Stimulated activated CD8-positive, alpha-beta memory T cell treated with anti-CD3 and anti-CD28 coated beads, Interleukin-4, amount 100 ng/mL, for 4 hours (primary cell): ENCODE results near the gene FOXQ1.

Source experiments
- DNase-seq, 2 donors: peaks; one replicate each; pipeline ENCODE4 v3.0.0-alpha.2; 2020; ENCODE audit warnings: low read depth in 2 of 2, low spot score in 1 of 2

The FOXQ1 gene

DNA sequence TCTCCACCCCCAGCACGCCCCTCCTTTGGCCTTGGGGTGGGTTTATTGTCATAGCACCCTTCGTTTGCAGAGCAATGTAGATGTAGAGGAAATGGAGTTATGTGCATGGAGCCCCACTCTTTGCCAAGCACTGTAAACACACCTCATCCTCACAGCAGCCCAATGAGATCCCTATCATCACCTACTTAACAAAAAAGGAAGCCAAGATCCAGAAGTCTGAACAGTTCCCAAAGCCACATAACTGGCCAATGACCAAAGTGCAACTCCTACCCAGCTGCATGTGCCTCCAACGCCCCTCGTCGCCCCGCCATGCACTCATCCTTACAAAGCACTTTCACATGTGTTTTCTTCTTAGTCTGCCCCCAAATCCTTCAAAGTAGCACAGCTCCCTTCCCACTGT, 21.8 kb upstream of the FOXQ1 start:
- DNase-seq, result no peak

- DNase-seq, result no peak
Observed at GRCh38 chr6:1290805-1291204, 21.1 kb upstream of the FOXQ1 start.

DNA sequence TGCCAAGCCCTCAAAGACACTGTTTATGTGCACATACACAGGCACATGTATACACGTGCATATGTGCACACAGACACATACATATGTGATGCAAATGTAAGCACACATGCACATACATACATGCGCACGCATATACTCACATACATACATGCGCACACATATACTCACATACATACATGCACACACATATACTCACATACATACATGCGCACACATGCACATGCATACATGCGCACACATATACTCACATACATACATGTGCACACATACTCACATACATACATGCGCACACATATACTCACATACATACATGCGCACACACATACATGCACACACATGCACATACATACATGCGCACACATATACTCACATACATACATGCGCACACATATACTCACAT, 20.5 kb upstream of the FOXQ1 start:
- no peak for DNase-seq

DNA sequence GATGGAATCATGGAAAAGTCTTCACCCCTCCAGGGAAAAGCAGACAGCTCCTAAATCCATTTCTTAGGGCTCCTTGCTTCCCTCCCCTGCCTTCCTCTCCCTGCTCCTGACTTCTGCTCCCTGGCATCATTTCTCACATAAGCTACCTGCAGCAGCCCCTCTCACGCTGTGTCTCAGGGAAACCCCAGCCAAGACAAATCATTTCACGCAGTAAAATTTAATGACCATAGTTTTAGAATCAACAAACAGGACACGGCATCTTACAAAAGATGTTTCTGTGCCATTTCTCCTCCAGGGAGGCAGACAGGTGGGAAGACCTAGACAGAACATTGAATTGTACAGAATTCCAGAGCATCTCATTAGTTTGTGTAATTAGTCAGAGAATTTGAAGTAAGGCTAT, 16.5 kb upstream of the FOXQ1 start:
- no peak for DNase-seq

GRCh38 chr6:1296079-1296478, 15.8 kb upstream of the FOXQ1 start:
- DNase-seq, result no peak

DNA sequence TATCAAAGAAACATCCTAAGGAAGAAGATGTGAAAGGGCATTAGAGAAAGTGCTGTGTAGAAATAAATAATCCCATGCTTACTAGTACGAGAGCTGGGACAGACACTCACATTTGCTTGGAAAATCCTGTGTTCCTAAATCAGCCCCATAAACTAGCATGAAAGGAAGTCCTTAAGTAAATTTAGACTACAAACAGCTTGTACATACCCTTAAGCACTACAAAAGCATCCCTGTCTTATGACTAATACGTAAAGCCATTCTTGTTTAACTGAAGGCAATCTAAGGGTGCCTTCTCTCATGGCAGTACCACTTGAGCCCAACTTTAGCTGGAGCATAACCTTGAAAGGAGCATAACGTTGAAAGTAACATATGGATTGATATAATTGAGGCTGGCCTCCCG, 15.4 kb upstream of the FOXQ1 start:
- DNase-seq, result no peak

DNA sequence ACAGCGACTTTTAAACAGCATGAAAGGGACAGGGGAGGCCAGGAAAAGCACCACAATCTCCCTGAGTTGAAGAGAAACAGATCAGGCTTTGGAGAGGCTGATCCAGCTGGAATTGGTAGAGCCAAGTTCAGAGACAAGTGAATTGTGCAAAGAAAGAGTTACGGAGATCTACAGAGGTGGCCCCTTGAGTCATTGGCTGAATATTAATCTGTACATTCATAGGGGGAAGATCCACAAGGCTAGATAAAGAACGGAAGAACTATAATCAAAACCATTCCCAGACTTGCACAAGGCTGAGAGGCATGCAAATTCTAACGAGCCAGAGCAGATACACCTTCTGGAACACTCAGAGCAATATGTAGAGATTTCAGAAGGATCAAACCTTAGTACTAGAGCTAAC, 14.2 kb upstream of the FOXQ1 start:
- DNase-seq, result no peak

- no peak for DNase-seq
Observed at GRCh38 chr6:1298768-1299167, 13.1 kb upstream of the FOXQ1 start.

DNA sequence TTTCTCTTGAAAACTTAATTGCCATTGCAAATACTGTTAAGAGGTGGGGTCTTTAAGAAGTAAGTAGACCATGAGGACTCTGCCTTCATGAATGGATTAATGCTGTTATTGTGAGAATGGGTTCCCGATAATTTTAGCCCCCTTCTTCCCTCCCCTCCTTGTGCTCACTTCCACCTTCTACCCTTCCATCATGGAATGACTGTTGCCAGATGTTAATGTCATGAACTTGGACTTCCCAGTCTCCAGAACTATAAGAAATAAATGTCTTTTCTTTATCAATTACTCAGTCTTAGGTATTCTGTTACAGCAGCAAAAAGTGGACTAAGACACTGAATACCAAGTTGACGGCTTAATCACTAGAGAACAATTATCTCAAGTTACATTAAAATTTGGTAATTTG, 5.8 kb upstream of the FOXQ1 start:
- DNase-seq, result no peak

GRCh38 chr6:1309366-1309765, 2.5 kb upstream of the FOXQ1 start:
- no peak for DNase-seq

GRCh38 chr6:1310628-1311399, 1.1 kb upstream of the FOXQ1 start:
- no peak for DNase-seq

GRCh38 chr6:1312203-1312472, 240 bp downstream of the FOXQ1 start:
- no peak for DNase-seq

DNA sequence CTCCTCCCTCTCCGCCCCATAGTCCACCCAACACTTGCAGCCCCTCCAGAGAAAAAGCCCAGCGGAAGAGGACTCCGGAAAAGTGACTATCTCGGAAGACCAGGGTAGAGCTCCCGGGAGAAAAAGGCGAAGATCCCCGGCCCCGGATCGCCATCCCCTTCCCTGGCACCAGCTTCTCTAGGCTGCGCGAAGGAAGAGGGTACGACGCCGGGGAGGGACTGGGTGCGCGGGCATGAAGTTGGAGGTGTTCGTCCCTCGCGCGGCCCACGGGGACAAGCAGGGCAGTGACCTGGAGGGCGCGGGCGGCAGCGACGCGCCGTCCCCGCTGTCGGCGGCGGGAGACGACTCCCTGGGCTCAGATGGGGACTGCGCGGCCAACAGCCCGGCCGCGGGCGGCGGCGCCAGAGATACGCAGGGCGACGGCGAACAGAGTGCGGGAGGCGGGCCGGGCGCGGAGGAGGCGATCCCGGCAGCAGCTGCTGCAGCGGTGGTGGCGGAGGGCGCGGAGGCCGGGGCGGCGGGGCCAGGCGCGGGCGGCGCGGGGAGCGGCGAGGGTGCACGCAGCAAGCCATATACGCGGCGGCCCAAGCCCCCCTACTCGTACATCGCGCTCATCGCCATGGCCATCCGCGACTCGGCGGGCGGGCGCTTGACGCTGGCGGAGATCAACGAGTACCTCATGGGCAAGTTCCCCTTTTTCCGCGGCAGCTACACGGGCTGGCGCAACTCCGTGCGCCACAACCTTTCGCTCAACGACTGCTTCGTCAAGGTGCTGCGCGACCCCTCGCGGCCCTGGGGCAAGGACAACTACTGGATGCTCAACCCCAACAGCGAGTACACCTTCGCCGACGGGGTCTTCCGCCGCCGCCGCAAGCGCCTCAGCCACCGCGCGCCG, 822 bp downstream of the FOXQ1 start:
- DNase-seq, result no peak

DNA sequence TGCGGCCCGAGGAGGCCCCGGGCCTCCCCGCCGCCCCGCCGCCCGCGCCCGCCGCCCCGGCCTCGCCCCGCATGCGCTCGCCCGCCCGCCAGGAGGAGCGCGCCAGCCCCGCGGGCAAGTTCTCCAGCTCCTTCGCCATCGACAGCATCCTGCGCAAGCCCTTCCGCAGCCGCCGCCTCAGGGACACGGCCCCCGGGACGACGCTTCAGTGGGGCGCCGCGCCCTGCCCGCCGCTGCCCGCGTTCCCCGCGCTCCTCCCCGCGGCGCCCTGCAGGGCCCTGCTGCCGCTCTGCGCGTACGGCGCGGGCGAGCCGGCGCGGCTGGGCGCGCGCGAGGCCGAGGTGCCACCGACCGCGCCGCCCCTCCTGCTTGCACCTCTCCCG, 1.5 kb downstream of the FOXQ1 start:
- DNase-seq, result no peak

GRCh38 chr6:1313767-1314503, 2.0 kb downstream of the FOXQ1 start:
- DNase-seq, result no peak

GRCh38 chr6:1314617-1315016, 2.7 kb downstream of the FOXQ1 start:
- no peak for DNase-seq

DNA sequence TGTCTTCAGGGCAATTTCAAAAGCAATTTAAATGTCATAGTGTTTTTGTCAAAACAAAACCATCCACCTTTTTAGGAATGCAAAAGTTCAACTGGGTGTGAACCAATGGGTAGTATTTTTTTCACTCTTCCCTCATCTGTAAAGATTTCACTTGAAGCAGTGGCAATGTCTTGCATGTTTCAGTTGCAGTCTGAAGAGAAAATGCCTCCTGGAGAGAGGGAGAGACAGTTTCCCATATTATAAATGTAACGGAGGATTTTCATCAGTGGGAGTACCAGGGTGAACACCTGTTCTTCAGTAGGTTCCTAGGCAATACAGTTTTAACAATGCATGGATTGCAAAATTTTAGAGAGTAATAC, 3.3 kb downstream of the FOXQ1 start:
- no peak for DNase-seq

DNA sequence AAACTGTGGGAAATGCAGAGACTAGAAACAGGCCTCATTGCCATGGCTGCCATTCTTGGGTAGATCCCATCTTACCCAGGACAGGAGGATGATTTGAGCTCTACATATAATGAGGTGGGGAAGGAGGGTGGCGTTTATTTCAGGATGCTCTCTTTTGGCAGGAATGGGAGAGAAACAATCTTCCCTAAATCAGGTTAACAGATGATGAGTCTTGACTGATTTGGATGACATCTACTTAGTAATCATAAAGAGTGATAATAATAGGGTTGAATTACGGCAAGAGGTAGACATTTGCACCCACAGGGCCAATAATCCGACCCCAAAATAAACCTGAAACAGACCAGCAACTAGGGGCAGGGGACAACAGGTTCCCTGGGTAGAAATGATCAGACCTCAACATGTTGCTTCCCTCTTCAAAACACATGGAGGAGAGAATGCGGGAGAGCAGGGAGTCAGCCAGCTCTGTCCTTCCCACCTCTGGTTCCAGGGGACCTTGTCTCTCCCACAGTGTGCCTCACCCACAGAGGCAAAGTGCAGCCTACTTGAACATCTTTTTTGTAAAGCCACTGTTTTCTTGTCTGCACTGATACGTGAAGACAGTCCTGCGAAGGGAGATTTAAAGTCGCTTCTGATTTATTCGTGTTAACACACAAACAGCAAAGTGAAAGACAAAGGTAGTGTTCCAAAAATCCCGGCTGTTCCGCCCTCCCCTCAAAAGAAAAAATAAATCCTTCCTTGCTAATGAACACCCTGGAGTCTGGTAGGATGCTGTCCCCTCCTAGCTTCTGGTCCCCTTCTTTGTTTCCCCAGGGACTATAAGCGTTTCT, 3.9 kb downstream of the FOXQ1 start:
- DNase-seq, result no peak

DNA sequence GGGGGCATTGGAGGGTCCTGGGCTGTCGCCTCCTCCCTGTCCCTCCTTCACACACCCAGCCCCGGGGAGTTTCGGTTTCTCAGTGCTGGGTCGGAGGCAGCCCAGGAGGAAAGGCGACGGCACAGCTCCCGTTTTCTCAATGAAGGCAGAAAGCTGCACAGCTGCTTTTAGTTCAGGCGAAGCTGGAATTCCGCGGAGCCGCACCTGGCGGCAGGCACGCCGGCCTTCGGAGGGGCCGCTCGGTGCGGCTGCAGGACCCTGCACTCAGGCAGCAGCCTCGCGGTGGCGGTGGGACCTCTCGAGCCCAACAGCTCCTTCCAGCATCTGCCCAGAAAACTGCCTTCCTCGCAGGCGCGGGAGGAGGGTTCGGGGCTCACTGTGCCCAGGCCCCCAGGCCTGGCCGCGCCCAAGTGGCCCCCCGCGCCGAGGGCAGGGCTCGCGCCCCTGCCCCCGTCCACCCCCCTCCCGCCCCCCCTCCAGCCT, 4.6 kb downstream of the FOXQ1 start:
- DNase-seq, result no peak

DNA sequence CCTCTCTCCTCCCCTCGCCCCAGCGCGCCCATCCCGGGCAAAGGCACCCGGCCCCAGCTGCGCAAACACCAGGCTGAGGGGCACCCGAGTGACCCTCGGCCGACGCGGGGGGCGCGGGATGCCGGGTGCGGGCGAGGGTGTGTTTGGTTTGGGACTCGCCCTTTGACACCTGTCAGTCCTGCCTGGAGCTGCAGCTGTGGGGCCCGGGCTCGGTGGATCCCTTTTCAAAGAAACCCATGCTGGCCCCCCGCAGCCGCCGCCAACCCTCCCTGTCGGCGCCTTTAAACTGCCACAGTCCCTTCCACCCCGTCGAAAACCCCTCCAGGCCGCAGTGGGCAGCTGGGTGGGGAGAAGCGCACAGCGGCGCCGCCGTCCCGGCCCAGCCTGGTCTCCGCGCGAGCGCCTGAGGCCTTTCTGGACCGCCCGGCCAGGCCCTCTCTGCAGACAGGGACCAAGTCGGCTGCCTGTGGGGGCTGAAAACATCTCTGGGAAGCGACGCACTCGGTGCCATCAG, 5.5 kb downstream of the FOXQ1 start:
- no peak for DNase-seq

GRCh38 chr6:1318036-1318435, 6.1 kb downstream of the FOXQ1 start:
- no peak for DNase-seq
